Lower leg skin (tissue), 3 donors: ENCODE results near the gene PIP5KL1.

Experiments
- POLR2A ChIP-seq, 2 donors: fragments of 450-650 bp; IDR thresholded peaks; one replicate each; pipeline ENCODE4 v1.6.1; 2016 to 2017; ENCODE audit warnings: antibody characterized with exemption in 2 of 2, mild to moderate bottlenecking in 1 of 2, moderate library complexity in 1 of 2
- TF ChIP-seq, protein P1 (sequence below), 3 donors: fragments of 450-650 bp; IDR thresholded peaks; one replicate each; pipeline ENCODE4 v1.5.1; 2016; ENCODE audit warnings: antibody characterized with exemption in 3 of 3, mild to moderate bottlenecking in 3 of 3, moderate library complexity in 2 of 3

DNA sequence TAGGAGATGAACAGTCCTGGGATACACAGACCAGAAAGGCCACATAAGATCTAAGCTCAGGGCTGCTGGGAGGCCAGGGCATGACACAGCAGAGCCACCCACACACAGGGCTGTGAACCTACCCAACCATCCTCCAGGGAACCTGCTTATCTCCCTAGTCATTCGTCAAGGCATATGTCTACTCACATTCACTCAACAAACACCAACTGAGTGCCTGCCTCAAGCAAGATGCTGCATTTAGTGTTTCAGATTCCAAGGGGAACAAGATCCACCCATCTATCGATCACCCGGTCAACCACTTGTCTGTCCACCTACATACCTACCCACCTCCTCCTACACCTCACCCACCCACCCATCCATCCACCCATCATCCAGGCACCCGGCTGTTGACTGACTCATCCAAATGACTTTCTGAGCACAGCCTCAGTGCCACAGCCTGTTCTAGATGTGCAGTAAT is 5.2 kb upstream of the PIP5KL1 start:
- TF ChIP-seq, protein P1, sequence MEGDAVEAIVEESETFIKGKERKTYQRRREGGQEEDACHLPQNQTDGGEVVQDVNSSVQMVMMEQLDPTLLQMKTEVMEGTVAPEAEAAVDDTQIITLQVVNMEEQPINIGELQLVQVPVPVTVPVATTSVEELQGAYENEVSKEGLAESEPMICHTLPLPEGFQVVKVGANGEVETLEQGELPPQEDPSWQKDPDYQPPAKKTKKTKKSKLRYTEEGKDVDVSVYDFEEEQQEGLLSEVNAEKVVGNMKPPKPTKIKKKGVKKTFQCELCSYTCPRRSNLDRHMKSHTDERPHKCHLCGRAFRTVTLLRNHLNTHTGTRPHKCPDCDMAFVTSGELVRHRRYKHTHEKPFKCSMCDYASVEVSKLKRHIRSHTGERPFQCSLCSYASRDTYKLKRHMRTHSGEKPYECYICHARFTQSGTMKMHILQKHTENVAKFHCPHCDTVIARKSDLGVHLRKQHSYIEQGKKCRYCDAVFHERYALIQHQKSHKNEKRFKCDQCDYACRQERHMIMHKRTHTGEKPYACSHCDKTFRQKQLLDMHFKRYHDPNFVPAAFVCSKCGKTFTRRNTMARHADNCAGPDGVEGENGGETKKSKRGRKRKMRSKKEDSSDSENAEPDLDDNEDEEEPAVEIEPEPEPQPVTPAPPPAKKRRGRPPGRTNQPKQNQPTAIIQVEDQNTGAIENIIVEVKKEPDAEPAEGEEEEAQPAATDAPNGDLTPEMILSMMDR (IDR thresholded peaks at IDR 0.05) = no peak
- TF ChIP-seq POLR2A (IDR thresholded peaks at IDR 0.05) = no peak
